ENCODE data around the gene METTL27.

GRCh38 chr7:73817121-73817520, 25.2 kb downstream of the METTL27 start:
- TF ChIP-seq, protein P1, sequence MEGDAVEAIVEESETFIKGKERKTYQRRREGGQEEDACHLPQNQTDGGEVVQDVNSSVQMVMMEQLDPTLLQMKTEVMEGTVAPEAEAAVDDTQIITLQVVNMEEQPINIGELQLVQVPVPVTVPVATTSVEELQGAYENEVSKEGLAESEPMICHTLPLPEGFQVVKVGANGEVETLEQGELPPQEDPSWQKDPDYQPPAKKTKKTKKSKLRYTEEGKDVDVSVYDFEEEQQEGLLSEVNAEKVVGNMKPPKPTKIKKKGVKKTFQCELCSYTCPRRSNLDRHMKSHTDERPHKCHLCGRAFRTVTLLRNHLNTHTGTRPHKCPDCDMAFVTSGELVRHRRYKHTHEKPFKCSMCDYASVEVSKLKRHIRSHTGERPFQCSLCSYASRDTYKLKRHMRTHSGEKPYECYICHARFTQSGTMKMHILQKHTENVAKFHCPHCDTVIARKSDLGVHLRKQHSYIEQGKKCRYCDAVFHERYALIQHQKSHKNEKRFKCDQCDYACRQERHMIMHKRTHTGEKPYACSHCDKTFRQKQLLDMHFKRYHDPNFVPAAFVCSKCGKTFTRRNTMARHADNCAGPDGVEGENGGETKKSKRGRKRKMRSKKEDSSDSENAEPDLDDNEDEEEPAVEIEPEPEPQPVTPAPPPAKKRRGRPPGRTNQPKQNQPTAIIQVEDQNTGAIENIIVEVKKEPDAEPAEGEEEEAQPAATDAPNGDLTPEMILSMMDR (IDR thresholded peaks at IDR 0.05), result no peak
- no peak for TF ChIP-seq EZH2 (IDR thresholded peaks at IDR 0.05)

All from neural progenitor cell (in vitro differentiated cells).